ENCODE measurements around the gene RASGRF1.

RASGRF1 gene

DNA sequence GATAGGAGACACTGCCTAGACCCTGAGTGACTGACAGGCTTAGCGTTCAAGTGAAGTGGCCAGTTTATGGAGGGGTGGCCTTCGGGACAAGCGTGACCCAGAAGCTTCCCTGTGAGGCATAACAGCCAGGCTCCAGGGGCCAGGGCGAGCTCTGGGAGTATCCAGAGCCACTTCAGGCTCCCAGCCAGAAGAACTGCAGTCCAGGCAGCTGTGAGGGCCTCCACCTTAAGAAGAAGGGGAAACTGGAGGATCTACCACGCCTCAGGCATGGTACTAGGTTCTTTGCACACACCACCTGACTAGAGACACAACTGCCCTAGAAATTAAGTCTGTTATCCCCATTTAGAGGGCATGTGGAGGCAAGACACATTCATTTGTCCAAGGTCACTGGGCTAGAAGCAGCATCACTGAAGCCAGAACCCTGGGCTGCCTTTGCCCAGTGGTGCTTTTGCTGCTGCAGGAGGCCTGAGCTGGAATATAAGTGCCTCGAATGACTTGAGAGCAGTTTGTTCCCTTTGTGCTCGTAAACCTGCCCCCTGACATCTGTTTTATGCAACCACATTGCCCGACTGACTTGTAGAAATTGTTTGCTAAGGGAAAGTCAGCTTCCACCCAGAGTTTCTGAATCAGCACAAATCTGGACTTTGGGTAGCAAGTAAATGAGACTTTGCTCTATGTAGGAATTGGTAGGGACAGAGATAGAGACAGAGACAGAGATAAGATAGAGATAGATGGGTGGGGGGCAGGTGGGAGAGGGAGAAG lies 23.3 kb downstream of the RASGRF1 start:
- TF ChIP-seq, protein P1, sequence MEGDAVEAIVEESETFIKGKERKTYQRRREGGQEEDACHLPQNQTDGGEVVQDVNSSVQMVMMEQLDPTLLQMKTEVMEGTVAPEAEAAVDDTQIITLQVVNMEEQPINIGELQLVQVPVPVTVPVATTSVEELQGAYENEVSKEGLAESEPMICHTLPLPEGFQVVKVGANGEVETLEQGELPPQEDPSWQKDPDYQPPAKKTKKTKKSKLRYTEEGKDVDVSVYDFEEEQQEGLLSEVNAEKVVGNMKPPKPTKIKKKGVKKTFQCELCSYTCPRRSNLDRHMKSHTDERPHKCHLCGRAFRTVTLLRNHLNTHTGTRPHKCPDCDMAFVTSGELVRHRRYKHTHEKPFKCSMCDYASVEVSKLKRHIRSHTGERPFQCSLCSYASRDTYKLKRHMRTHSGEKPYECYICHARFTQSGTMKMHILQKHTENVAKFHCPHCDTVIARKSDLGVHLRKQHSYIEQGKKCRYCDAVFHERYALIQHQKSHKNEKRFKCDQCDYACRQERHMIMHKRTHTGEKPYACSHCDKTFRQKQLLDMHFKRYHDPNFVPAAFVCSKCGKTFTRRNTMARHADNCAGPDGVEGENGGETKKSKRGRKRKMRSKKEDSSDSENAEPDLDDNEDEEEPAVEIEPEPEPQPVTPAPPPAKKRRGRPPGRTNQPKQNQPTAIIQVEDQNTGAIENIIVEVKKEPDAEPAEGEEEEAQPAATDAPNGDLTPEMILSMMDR (IDR thresholded peaks at IDR 0.05; ENCODE audit: low read depth, low read length) = no peak
- no peak overlapping the region for H3K4me3 ChIP-seq (ENCODE audit: low read depth, low read length)

DNA sequence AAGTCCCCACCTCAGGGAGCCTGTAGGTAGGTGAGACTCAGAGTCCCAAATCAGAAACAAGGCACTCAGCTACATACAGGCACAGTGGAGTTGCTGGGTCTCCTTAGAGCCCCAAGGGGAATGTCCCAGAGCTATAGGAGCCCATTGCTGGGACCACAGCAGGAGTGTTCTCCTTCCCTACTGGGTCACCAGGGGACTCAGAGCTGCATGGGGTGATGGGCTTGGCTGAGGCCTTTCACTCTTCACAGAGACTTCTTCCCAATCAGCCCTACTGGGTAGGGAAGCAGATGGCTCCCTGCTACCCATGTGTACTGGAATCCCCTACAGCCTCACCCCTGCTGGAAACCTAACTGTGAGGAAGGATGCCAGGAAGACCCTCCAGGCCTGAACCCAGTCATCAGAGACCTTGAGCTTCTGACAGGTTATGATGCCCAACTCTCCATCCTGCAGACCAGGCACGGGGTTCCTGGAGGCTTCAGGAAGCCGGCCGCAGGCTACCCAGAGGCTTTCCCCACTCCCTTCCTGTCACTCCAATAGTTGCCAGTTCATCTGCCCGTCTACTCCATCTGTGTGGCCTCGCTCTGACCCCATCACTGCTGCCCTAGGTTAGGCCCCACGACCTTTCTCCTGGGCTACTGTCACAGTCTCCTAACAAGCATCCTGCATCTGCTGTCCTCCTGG lies 24.0 kb downstream of the RASGRF1 start:
- no peak overlapping the region for H3K4me3 ChIP-seq (ENCODE audit: low read depth, low read length)
- TF ChIP-seq, protein P1 (IDR thresholded peaks at IDR 0.05; ENCODE audit: low read depth, low read length) = no peak

DNA sequence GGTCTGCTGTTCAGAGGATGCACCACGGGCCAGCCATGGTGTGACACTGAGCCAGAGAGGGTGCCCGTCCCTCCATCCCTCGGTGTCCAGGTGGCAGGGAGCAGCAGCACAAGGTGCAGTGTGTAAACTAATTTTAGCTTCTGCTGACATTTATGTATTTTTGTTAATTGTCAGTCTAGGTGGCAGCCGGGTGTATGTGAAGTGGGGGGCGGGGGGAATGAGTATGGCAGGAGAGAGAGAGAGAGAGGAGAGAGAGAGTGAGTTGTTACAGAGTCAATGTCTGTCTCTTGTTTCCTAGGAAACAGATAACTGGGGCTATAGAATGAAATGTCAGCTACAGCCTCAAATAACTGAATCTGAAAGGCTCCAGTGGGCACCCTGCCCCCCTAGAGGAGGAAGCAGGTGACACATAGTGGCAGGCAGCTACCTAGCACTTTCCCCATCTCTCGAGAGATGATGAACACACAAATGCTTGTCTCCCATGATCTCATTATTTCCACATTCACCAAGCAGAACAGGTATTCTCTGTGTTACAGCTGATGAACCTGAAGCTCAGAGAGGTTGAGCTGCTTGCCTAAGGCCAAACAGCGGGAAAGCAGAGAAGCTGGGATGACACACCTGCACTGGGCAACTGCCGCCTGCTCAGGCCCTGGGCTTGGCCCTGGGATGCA lies 24.7 kb downstream of the RASGRF1 start:
- no peak overlapping the region for H3K4me3 ChIP-seq (ENCODE audit: low read depth, low read length)
- TF ChIP-seq, protein P1 (IDR thresholded peaks at IDR 0.05; ENCODE audit: low read depth, low read length) = no peak

DNA sequence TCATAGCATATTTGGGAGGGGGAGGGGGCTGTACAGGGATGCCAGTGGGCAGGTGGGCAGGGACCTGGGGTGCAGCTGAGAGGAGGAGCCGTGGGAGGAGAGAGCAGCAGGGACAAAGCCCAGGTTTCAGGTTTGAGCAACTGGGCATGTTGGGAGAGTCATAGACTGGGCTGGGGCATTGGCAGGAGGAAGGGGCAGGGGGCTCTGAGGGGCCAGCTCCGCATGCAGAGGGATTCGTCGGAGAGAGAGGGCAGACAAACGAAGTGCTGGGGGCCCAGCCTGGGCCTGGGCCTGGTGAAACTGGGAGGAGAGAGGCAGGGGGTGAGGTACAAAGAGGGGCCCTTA lies 25.2 kb downstream of the RASGRF1 start:
- H3K4me3 ChIP-seq (ENCODE audit: low read depth, low read length) = no peak overlapping the region
- TF ChIP-seq, protein P1 (IDR thresholded peaks at IDR 0.05; ENCODE audit: low read depth, low read length) = no peak

DNA sequence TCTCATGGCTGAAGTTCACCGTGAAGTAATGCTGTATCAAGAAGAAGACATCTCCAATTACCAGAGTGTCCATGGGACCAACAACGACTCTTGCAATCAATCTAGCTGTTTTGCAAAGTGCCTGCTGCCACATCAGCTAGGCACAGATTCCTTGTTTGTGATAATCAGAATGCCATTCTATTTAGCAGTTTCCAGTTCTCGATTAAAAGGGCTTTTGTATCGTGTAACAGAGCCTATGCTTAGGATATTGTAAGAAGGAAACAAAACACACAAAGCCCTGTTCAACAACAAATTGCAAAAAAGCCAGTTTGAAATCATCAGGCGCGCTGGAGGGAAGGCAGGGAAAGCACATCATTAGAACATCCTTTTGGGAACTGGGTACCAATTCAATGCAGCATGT lies 26.1 kb downstream of the RASGRF1 start:
- no peak overlapping the region for H3K4me3 ChIP-seq (ENCODE audit: low read depth, low read length)
- TF ChIP-seq, protein P1 (IDR thresholded peaks at IDR 0.05; ENCODE audit: low read depth, low read length) = no peak

DNA sequence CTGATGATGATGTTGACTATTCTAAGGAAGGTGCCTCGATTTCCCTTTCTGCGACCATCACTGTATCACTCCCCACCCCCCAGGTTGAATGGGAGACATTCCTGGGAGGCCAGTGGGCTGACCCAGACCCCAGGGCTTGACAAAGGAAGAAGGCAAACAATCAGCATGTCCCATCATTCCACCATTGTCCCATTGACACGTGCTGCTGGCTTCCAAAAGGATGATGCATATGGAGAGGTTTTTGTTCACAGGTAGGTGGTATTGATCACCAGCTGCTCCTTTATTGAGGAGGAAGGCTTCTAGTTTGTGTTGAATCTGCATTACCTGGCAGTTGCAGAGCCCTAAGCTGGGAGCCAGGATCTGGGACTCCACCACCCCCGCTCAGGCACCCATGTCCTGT lies 30.4 kb downstream of the RASGRF1 start:
- no peak overlapping the region for H3K4me3 ChIP-seq (ENCODE audit: low read depth, low read length)
- TF ChIP-seq, protein P1 (IDR thresholded peaks at IDR 0.05; ENCODE audit: low read depth, low read length) = no peak

DNA sequence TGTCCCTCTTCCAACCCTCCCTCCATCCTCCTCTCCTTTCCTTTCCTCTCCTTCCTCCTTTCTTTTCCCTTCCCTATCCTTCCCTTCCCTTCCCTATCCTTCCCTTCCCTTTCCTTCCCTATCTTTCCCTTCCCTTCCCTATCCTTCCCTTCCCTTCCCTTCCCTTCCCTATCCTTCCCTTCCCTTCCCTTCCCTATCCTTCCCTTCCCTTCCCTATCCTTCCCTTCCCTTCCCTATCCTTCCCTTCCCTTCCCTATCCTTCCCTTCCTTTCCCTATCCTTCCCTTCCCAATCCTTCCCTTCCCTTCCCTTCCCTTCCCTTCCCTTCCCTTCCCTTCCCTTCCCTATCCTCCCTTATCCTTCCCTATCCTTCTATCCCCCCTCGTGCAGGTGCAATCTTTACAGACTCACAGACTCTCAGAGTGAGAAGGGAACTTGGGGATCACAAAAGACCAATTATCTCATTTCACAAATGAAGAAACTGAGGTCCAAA lies 31.5 kb downstream of the RASGRF1 start:
- TF ChIP-seq, protein P1 (IDR thresholded peaks at IDR 0.05; ENCODE audit: low read depth, low read length) = no peak
- no peak overlapping the region for H3K4me3 ChIP-seq (ENCODE audit: low read depth, low read length)

Measured in WI38 (cell line).